Large intestine (tissue), 3 donors: Measurements from ENCODE around the gene FYN. TPM values are rescaled to one million over a fixed set of nuclear protein-coding genes. Genes with fewer than 3 reads are reported as not detected.

Experiments used
- DNase-seq, 2 donors: peaks; one replicate each; pipeline versions ENCODE4 v3.0.0 to v3.0.0-alpha.2; 2013
- H3K27ac ChIP-seq: one replicate; pipeline ENCODE4 v1.5.1; 2013; ENCODE audit warnings: low read length
- H3K27me3 ChIP-seq: 2 replicates; pipeline ENCODE4 v1.6.1; 2013; ENCODE audit warnings: low read length; ENCODE audit not compliant: control insufficient read depth, insufficient read depth
- H3K36me3 ChIP-seq: 2 replicates; pipeline ENCODE4 v1.6.1; 2013; ENCODE audit warnings: low read length; ENCODE audit not compliant: control insufficient read depth, insufficient read depth
- H3K4me1 ChIP-seq: one replicate; pipeline ENCODE4 v1.6.1; 2013; ENCODE audit warnings: low read length; ENCODE audit not compliant: control insufficient read depth, insufficient read depth
- H3K4me3 ChIP-seq: one replicate; pipeline ENCODE4 v1.5.1; 2013; ENCODE audit warnings: low read length
- H3K9me3 ChIP-seq: one replicate; pipeline ENCODE4 v1.6.1; 2013; ENCODE audit warnings: mild to moderate bottlenecking, low read depth, low read length, moderate library complexity; ENCODE audit not compliant: control insufficient read depth
- WGBS: methylation state at CpG from one replicate; pipeline ENCODE4 v1.1.5; 2013; ENCODE audit warnings: low lambda C conversion rate; ENCODE audit not compliant: insufficient coverage; 5-methylcytosine and 5-hydroxymethylcytosine counted together
- polyA plus RNA-seq: library from polyadenylated mRNA; unstranded; fragments of 120-200 nt; gene quantifications from one replicate; pipeline ENCODE4 v1.2.1, GENCODE V29; 2013

The FYN gene
- polyA plus RNA-seq, 1 donor, result 46.0 TPM

DNA sequence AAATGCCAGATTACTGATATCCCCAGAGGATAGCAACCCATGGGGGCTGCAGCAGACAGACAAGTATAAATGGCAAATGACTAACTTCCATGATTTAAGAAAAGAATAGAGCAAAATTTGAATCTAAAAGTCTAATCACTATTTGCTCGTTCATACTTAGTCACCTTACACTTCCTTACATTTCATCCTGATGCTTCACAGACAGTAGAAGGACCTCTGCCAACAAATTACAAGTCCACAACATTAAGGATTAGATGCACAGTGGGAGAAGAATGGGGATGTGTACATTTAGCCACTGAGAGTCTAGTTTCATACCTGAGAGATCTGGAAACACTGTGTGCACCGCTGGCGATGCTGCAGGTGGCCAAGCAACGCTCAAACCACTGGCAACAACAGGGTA, 72.4 kb downstream of the FYN start:
- Histone ChIP-seq H3K27ac (no peak overlapping the region), H3K4me1 (no peaks in the 10 kb centered on the region), H3K27me3 (no peaks in the 10 kb centered on the region), H3K36me3 (no peaks in the 10 kb centered on the region), H3K4me3 (no peak overlapping the region), H3K9me3 (no peaks in the 10 kb centered on the region)
- DNase-seq, result no peak
- 100% methylated on average over 1 of the region's 4 CpGs for WGBS

DNA sequence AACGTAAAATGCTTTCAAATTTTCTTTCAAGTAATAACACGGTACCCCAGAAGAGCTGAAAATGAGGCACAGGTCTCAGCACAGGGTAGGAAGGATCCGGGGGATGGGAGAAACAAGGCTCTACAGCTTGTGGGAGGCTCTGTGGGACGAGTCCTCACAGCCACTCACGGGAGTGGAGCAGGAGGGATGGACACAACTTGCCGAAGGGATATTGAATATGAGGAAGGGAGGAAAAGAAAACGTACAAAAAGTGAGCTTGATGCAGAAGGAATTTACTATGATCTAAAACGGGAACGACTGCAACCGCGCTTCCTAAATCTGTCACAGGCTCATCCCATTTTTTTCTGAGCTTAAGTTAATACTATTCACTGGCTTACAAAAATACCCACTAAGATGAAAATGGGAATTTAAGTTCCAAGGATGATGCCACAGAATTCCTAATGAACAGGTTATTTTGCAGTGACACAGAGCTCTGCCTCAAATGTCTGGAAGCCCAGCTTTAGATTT, 72.9 kb downstream of the FYN start:
- H3K9me3 ChIP-seq, result no peaks in the 10 kb centered on the region
- no peak overlapping the region for H3K27ac ChIP-seq
- no peaks in the 10 kb centered on the region for H3K4me1 ChIP-seq
- no peak for DNase-seq
- H3K36me3 ChIP-seq, result no peaks in the 10 kb centered on the region
- H3K27me3 ChIP-seq, result no peaks in the 10 kb centered on the region
- WGBS, result no CpG with 5 or more reads among the region's 11 CpGs
- H3K4me3 ChIP-seq, result no peak overlapping the region

DNA sequence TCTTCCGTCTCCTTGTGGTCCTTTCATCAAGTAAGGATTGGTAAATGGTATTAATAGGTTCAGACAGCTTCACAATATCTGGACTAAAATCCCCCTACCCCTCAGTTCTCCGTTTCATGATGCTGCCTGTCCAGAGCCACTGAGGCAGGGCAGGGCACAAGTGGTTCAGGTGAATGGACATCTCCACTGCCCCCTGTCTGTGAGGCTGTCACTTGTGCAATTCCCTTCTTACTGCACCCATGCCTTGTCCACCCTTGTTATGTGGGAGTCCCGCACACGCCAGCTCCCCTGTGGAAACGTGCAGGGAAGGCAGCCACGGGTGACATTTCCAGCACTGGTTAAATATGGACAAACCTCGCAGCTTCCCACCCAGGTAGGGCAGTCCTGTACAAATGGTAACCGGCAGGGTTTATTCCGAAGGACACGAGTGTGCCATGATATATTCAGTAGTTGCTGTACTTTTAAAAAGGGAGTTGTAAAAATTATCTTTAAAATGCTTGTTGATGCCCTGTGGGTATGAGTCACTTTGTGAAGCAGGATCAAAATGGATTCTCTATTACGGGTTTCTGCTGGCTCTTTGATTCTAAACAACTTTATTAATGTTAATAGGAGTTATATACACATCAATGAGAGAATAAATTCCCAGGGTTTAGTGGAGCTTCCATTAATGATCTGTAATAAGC, 73.5 kb downstream of the FYN start:
- Histone ChIP-seq H3K4me3 (no peak overlapping the region), H3K9me3 (no peaks in the 10 kb centered on the region), H3K27ac (no peak overlapping the region), H3K27me3 (no peaks in the 10 kb centered on the region), H3K4me1 (no peaks in the 10 kb centered on the region), H3K36me3 (no peaks in the 10 kb centered on the region)
- no peak for DNase-seq
- WGBS, result no CpG with 5 or more reads among the region's 11 CpGs

DNA sequence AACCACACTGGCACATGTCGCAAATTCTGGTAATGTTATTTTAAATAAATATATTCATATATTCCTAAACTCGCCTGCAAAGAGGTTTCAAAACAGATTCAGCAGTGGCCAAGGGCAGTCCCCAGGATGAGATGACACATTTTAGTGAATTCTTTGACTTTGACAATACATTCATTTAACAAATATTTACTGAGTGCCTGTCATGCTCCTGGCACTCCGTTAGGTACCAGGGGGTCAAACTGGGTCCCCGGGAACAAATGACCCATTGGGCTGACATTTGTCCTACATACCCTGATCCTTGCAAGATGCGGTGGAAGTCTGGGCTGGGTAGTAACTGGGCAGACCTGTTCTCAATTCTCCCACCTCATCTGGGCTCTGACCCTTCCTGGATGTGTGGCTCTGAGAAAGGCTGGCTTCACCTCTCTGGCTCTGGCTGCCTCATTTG, 74.9 kb downstream of the FYN start:
- no peak overlapping the region for H3K27ac ChIP-seq
- no CpG with 5 or more reads among the region's 5 CpGs for WGBS
- no peaks in the 10 kb centered on the region for H3K4me1 ChIP-seq
- H3K9me3 ChIP-seq, result no peaks in the 10 kb centered on the region
- no peak overlapping the region for H3K4me3 ChIP-seq
- DNase-seq, result no peak
- no peaks in the 10 kb centered on the region for H3K27me3 ChIP-seq
- no peaks in the 10 kb centered on the region for H3K36me3 ChIP-seq

DNA sequence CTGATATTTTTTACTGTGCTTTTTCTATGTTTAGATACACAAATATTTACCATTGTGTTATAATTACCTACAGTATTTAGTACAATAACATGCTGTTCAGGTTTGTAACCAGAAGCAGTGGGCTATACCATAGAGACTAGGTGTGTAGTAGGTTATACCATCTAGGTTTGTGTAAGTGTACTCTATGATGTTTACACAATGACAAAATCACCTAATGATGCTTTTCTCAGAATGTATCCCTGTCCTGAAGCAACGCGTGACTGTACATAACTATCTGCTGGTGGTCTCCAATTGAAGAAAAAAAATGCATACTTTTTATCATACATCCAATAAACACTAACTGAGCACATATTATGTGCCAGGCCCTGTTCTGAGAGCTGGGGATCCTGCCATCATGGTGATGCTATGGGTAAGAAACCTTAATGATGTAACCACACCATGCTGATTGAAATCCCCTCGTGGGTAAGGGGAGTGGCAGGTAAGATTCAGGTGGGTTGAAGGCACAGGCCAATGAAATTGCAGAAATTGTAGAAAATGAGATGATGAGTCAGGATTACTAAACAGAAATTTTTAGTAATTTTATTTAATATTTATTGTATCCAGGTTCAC, 76.8 kb downstream of the FYN start:
- no peaks in the 10 kb centered on the region for H3K9me3 ChIP-seq
- H3K27me3 ChIP-seq, result no peaks in the 10 kb centered on the region
- no peak overlapping the region for H3K27ac ChIP-seq
- WGBS, result 88% methylated on average over 1 of the region's 3 CpGs
- no peak for DNase-seq
- H3K4me1 ChIP-seq, result no peaks in the 10 kb centered on the region
- no peaks in the 10 kb centered on the region for H3K36me3 ChIP-seq
- H3K4me3 ChIP-seq, result no peak overlapping the region

DNA sequence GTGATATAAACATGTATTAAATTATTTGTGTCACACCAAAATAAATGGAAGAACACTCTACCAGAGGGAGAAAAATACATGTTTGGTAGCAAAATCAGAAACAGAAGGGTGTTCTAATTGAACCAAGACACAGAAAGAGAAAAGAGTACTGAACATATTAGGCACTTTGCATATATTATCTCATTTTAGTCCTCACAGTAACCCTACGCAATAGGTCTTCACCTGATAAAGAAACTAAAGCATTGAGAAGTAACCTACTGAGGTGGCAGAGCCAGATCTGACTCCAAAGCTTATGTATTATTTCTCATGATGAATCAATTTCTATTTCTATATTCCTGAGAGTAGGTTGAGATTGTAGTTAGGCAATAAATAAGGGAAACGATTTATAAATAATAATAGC, 77.7 kb downstream of the FYN start:
- WGBS, result 100% methylated on average over 1 of the region's 2 CpGs
- Histone ChIP-seq H3K4me3 (no peak overlapping the region), H3K36me3 (no peaks in the 10 kb centered on the region), H3K4me1 (no peaks in the 10 kb centered on the region), H3K27me3 (no peaks in the 10 kb centered on the region), H3K27ac (no peak overlapping the region), H3K9me3 (no peaks in the 10 kb centered on the region)
- DNase-seq, result no peak

DNA sequence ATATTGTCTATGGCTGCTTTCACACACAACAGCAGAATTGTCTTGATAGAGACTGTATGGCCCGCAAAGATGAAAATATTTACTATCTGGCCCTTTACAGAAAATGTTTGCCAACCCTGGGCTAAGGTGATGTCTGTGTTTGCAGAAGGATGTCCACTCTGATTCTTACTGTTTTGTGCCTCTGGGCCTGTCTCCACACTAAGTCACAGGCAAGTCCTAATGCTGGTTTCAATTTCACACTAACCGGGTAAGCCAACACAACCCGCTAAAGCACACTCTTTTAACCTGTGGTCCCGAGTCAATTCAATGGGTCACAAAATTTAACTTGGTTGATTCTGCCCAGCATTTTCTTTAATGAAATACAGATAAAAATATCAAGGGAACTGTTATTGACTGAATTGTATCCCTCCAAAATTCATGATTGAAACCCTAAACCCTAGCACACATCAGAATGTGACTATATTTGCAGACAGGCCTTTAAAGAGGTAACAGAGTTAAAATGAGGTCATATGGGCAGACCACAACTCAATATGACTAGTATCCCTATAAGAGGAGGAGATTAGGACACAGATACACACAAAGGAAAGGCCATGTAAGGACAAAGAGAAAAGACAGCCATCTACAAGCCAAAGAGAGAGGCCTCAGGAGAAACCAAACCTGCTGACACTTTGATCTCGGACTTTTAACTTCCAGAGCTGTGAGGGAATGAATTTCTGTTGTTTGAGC, 78.4 kb downstream of the FYN start:
- Histone ChIP-seq H3K9me3 (no peaks in the 10 kb centered on the region), H3K4me1 (no peaks in the 10 kb centered on the region), H3K4me3 (no peak overlapping the region), H3K27ac (no peak overlapping the region), H3K27me3 (no peaks in the 10 kb centered on the region), H3K36me3 (no peaks in the 10 kb centered on the region)
- DNase-seq, result no peak
- WGBS, result no CpG with 5 or more reads among the region's 5 CpGs

DNA sequence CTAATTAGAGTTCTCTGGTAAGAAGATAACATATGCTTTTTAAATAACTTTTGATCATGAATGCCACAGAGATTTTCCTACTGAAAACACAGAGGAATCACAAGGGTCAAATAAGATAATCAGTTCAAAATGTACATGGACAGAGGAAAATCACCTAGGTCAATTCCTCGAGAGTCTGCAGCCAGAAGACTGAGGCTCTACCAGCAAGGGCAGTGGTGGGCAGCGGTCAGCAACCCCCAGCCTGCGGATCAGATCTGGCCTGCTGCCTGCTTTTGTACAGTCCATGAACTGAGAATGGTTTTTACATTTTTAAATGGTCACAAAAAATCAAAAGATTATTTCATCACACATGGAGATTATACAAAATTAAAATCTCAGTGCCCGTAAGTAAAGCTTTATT, 79.0 kb downstream of the FYN start:
- no peak for DNase-seq
- no peaks in the 10 kb centered on the region for H3K36me3 ChIP-seq
- H3K9me3 ChIP-seq, result no peaks in the 10 kb centered on the region
- H3K27me3 ChIP-seq, result no peaks in the 10 kb centered on the region
- H3K4me1 ChIP-seq, result no peaks in the 10 kb centered on the region
- no peak overlapping the region for H3K4me3 ChIP-seq
- H3K27ac ChIP-seq, result no peak overlapping the region
- no CpG with 5 or more reads among the region's 4 CpGs for WGBS

DNA sequence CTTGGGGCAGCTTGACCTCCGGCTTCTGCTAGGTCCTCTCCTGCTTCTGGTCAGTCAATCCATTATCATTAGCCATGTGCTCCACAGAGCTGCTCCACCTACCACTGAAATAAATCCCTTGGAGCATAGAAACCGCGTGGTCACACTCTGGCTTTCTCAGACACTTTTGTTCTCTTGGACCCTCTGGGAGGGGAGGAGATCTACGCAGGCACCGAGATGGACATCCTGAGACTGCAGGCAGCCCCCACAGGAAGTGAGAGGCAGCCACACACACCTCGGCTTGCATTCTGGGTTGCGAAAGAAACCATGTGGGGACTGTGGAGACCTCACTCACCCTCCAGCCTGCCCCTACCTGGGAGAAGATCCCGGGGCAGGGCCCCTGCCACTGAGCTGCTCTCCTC, 79.5 kb downstream of the FYN start:
- H3K36me3 ChIP-seq, result no peaks in the 10 kb centered on the region
- WGBS, result no CpG with 5 or more reads among the region's 8 CpGs
- no peak for DNase-seq
- H3K4me1 ChIP-seq, result no peaks in the 10 kb centered on the region
- no peaks in the 10 kb centered on the region for H3K27me3 ChIP-seq
- H3K9me3 ChIP-seq, result no peaks in the 10 kb centered on the region
- H3K27ac ChIP-seq, result no peak overlapping the region
- no peak overlapping the region for H3K4me3 ChIP-seq

DNA sequence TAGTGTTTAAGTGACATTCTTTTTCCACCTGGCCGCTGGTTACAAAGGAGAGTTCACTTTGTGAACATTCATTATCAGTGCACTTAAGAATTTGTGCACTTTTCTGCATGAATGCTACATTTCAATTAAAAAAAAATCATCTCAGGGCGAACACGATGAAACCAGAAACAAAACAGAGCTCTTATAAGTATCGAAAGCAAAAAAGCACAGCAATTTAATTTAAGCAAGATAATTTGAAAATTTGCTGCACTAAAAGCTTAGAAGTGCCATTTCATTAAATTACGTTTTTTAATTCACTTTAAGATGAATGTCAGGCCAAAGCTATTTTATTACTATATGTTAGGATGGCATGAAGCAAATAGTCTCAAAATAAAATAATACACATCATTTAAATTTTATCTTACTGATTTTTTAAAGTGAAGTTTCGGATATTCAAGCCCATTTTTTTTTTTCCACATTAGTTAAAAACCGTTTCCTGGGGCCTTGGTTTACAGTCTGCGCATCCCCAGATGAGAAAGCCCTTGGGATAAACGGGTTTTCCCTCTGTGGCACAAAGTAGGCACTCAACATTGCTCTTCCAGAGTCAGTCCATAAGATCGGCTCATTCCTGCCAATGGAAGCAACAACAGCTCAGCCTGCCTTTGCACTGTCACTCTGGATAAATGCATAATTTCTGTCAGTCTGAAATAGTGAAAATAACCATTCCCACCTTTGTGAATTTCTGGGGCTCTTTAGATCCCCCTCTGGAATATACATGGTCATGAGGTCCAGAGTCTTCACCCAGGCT, 80.1 kb downstream of the FYN start:
- 90% methylated on average over 2 of the region's 10 CpGs for WGBS
- no peaks in the 10 kb centered on the region for H3K4me1 ChIP-seq
- H3K36me3 ChIP-seq, result no peaks in the 10 kb centered on the region
- no peaks in the 10 kb centered on the region for H3K9me3 ChIP-seq
- no peak overlapping the region for H3K4me3 ChIP-seq
- DNase-seq, result no peak
- no peaks in the 10 kb centered on the region for H3K27me3 ChIP-seq
- H3K27ac ChIP-seq, result no peak overlapping the region
